DND-41 (cell line): ENCODE results near the gene TEAD1.

Source experiments
- ATAC-seq: fragments of 200-7000 bp; cut with Tn5 transposase; 3 replicates; pipeline ENCODE4 v1.9.1; 2021; ENCODE audit warnings: low read depth; ENCODE audit not compliant: insufficient read depth
- DNase-seq: peaks from one replicate; pipeline ENCODE4 v3.0.0-alpha.2; 2020
- H2AFZ ChIP-seq: 2 replicates; pipeline ENCODE4 v1.6.0; 2012; ENCODE audit warnings: low read depth, low read length
- H3K27ac ChIP-seq: 2 replicates; pipeline ENCODE4 v1.5.1; 2012; ENCODE audit warnings: low read length, inconsistent platforms
- H3K27me3 ChIP-seq: fragments of 200-600 bp; sonication (generic); 2 replicates; pipeline ENCODE4 v1.6.0; 2012; ENCODE audit warnings: low read length, mild to moderate bottlenecking, inconsistent platforms; ENCODE audit not compliant: insufficient read depth, poor library complexity
- H3K36me3 ChIP-seq: 2 replicates; pipeline ENCODE4 v1.5.1; 2012; ENCODE audit warnings: low read length, inconsistent platforms; ENCODE audit not compliant: insufficient read depth
- H3K4me1 ChIP-seq: 2 replicates; pipeline ENCODE4 v1.5.1; 2012; ENCODE audit warnings: mild to moderate bottlenecking, low read length; ENCODE audit not compliant: insufficient read depth
- H3K4me2 ChIP-seq: 2 replicates; pipeline ENCODE4 v1.6.0; 2012; ENCODE audit warnings: mild to moderate bottlenecking, moderate library complexity, low read length, inconsistent platforms; ENCODE audit not compliant: insufficient read depth
- H3K4me3 ChIP-seq, 2 experiments: fragments of 200-600 bp in 1 of 2; shearing (Covaris generic) in 1 of 2; 2 replicates each; pipeline ENCODE4 v1.5.1; 2012 to 2016; ENCODE audit warnings: inconsistent platforms in 2 of 2, low read length in 2 of 2, mild to moderate bottlenecking in 2 of 2, low read depth in 1 of 2, moderate library complexity in 1 of 2
- H3K79me2 ChIP-seq: 2 replicates; pipeline ENCODE4 v1.6.0; 2012; ENCODE audit warnings: low read length, inconsistent platforms; ENCODE audit not compliant: insufficient read depth
- H3K9ac ChIP-seq: 2 replicates; pipeline ENCODE4 v1.6.0; 2012; ENCODE audit warnings: low read depth, mild to moderate bottlenecking, inconsistent platforms, low read length, moderate library complexity
- H3K9me3 ChIP-seq: 2 replicates; pipeline ENCODE4 v1.5.1; 2012; ENCODE audit warnings: low read length, moderate library complexity, mild to moderate bottlenecking, inconsistent platforms; ENCODE audit not compliant: insufficient read depth, severe bottlenecking
- H4K20me1 ChIP-seq: 2 replicates; pipeline ENCODE4 v1.6.0; 2012; ENCODE audit warnings: low read length; ENCODE audit not compliant: insufficient read depth
- CTCF ChIP-seq: IDR thresholded peaks from 2 replicates; pipeline ENCODE4 v1.5.1; 2012; ENCODE audit warnings: borderline replicate concordance, low read length, moderate library complexity, mild to moderate bottlenecking; ENCODE audit not compliant: poor library complexity, severe bottlenecking; ENCODE audit errors: extremely low read depth
- EZH2 ChIP-seq: IDR thresholded peaks from 3 replicates; pipeline ENCODE4 v1.6.1; 2012; ENCODE audit warnings: borderline replicate concordance, low read depth, mild to moderate bottlenecking, moderate library complexity, low read length, inconsistent platforms; ENCODE audit not compliant: severe bottlenecking

The TEAD1 gene

GRCh38 chr11:12800871-12801270, 126.7 kb downstream of the TEAD1 start:
- Histone ChIP-seq H2AFZ (no peak overlapping the region), H3K4me3 (no peak overlapping the region), H3K4me2 (no peak overlapping the region), H3K27ac (no peak overlapping the region), H3K79me2 (no peaks in the 10 kb centered on the region), H3K36me3 (no peaks in the 10 kb centered on the region), H3K27me3 (peaks cover 19% of the 10 kb centered on the region), H3K9ac (no peak overlapping the region), H4K20me1 (no peaks in the 10 kb centered on the region), H3K4me1 (no peaks in the 10 kb centered on the region), H3K9me3 (no peaks in the 10 kb centered on the region)
- ATAC-seq (no peak), DNase-seq (no peak)
- TF ChIP-seq CTCF: no peak
- no peak for TF ChIP-seq EZH2

DNA sequence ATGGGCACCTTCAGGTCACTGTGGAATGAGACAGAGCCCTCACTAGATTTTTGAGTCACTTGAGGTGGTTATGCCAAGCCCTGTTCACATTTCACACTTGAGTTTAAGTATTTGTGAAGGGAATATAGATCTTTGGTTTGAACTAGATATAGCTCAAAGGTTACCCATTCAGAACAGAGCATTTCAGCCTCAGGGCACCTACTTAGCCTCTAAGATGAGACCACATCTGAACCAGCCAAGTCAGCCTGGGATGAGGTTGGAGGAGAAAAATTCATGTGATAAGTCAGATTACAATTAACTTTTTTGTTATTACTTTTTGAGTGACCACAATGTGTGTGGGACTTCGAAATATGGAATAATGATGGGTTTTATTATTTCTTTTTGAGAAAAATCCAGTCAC, 127.8 kb downstream of the TEAD1 start:
- Histone ChIP-seq H3K4me2 (no peak overlapping the region), H3K27ac (no peak overlapping the region), H3K4me3 (no peak overlapping the region), H3K79me2 (no peaks in the 10 kb centered on the region), H2AFZ (no peak overlapping the region), H3K4me1 (no peaks in the 10 kb centered on the region), H3K9me3 (no peaks in the 10 kb centered on the region), H3K9ac (no peak overlapping the region), H4K20me1 (no peaks in the 10 kb centered on the region), H3K36me3 (no peaks in the 10 kb centered on the region), H3K27me3 (peaks cover 19% of the 10 kb centered on the region)
- DNase-seq (no peak), ATAC-seq (no peak)
- TF ChIP-seq EZH2 (no peak), CTCF (no peak)

- ATAC-seq (no peak), DNase-seq (no peak)
- no peaks in the 10 kb centered on the region for H3K79me2 ChIP-seq
- no peaks in the 10 kb centered on the region for H3K36me3 ChIP-seq
- no peak overlapping the region for H3K27ac ChIP-seq
- H3K4me3 ChIP-seq: no peak overlapping the region
- peaks cover 19% of the 10 kb centered on the region for H3K27me3 ChIP-seq
- H3K4me1 ChIP-seq: no peaks in the 10 kb centered on the region
- H2AFZ ChIP-seq: no peak overlapping the region
- H3K4me2 ChIP-seq: no peak overlapping the region
- TF ChIP-seq CTCF: no peak
- TF ChIP-seq EZH2: no peak
- H3K9ac ChIP-seq: no peak overlapping the region
- no peaks in the 10 kb centered on the region for H4K20me1 ChIP-seq
- H3K9me3 ChIP-seq: no peaks in the 10 kb centered on the region
Measured at GRCh38 chr11:12802418-12803085, 128.3 kb downstream of the TEAD1 start.
